MM.1S (cell line): ENCODE results near the gene TPRG1.

Source experiments
- DNase-seq: peaks from one replicate; pipeline ENCODE4 v3.0.0-alpha.2; 2015
- H2AFZ ChIP-seq: fragments of 300-600 bp; sonication (generic); 2 replicates; pipeline ENCODE4 v1.6.0; 2016; ENCODE audit warnings: antibody characterized with exemption, low read length
- H3F3A ChIP-seq: fragments of 300-600 bp; sonication (generic); 2 replicates; pipeline ENCODE4 v1.6.1; 2016; ENCODE audit warnings: mild to moderate bottlenecking, antibody characterized with exemption, low read length, moderate library complexity, mixed read lengths; ENCODE audit not compliant: insufficient read depth
- H3K27ac ChIP-seq: fragments of 300-600 bp; sonication (generic); 2 replicates; pipeline ENCODE4 v1.5.1; 2016; ENCODE audit warnings: mild to moderate bottlenecking, low read length
- H3K27me3 ChIP-seq: fragments of 300-600 bp; sonication (generic); replicated peaks from 2 replicates; pipeline ENCODE4 v1.6.0; 2016; ENCODE audit warnings: low read length; ENCODE audit not compliant: insufficient read depth
- H3K36me3 ChIP-seq: fragments of 300-600 bp; sonication (generic); replicated peaks from 2 replicates; pipeline ENCODE4 v1.6.1; 2016; ENCODE audit warnings: mild to moderate bottlenecking, low read length, mixed read lengths; ENCODE audit not compliant: insufficient read depth
- H3K4me1 ChIP-seq: fragments of 300-600 bp; sonication (generic); 2 replicates; pipeline ENCODE4 v1.6.1; 2016; ENCODE audit warnings: low read length, mixed read lengths
- H3K4me2 ChIP-seq: fragments of 300-600 bp; sonication (generic); 2 replicates; pipeline ENCODE4 v1.6.0; 2016; ENCODE audit warnings: low read depth, low read length
- H3K4me3 ChIP-seq: fragments of 300-600 bp; sonication (generic); 2 replicates; pipeline ENCODE4 v1.5.1; 2016; ENCODE audit warnings: low read length, mixed read lengths
- H3K79me2 ChIP-seq: fragments of 300-600 bp; sonication (generic); 2 replicates; pipeline ENCODE4 v1.6.1; 2016; ENCODE audit warnings: mixed run types, low read length, mixed read lengths
- H3K9ac ChIP-seq: fragments of 300-600 bp; sonication (generic); 2 replicates; pipeline ENCODE4 v1.6.1; 2016; ENCODE audit warnings: low read length, mixed read lengths
- H3K9me2 ChIP-seq: fragments of 300-600 bp; sonication (generic); replicated peaks from 2 replicates; pipeline ENCODE4 v1.6.1; 2016; ENCODE audit warnings: mild to moderate bottlenecking, low read length, mixed read lengths; ENCODE audit not compliant: insufficient read depth
- H3K9me3 ChIP-seq: fragments of 300-600 bp; sonication (generic); replicated peaks from 2 replicates; pipeline ENCODE4 v1.6.1; 2016; ENCODE audit warnings: mild to moderate bottlenecking, low read length, mixed read lengths; ENCODE audit not compliant: insufficient read depth
- H4K20me1 ChIP-seq: fragments of 300-600 bp; sonication (generic); 2 replicates; pipeline ENCODE4 v1.6.1; 2016; ENCODE audit warnings: mild to moderate bottlenecking, low read length, moderate library complexity, mixed read lengths; ENCODE audit not compliant: insufficient read depth
- CTCF ChIP-seq: fragments of 300-600 bp; sonication (generic); IDR thresholded peaks from 2 replicates; pipeline ENCODE4 v1.5.1; 2016; ENCODE audit warnings: antibody characterized with exemption, low read length, mixed read lengths
- EZH2 ChIP-seq: fragments of 300-600 bp; sonication (generic); optimal IDR thresholded peaks from 2 replicates; pipeline ENCODE3; 2017; ENCODE audit warnings: low read depth, mild to moderate bottlenecking, antibody characterized with exemption, low read length, mixed read lengths
- EZH2phosphoT487 ChIP-seq: fragments of 300-600 bp; sonication (generic); IDR thresholded peaks from 2 replicates; pipeline ENCODE4 v1.6.1; 2018; ENCODE audit warnings: antibody characterized with exemption, low read length

The TPRG1 gene

GRCh38 chr3:189355115-189355480, 183.3 kb downstream of the TPRG1 start:
- Histone ChIP-seq H3K9me3 (no peaks in the 10 kb centered on the region), H3K36me3 (no peaks in the 10 kb centered on the region), H3F3A (no peaks in the 10 kb centered on the region), H3K27me3 (no peaks in the 10 kb centered on the region), H4K20me1 (no peaks in the 10 kb centered on the region), H3K79me2 (no peaks in the 10 kb centered on the region), H3K4me3 (no peak overlapping the region), H3K9ac (no peak overlapping the region), H3K27ac (no peak overlapping the region), H3K4me1 (no peaks in the 10 kb centered on the region), H2AFZ (no peak overlapping the region), H3K9me2 (no peaks in the 10 kb centered on the region), H3K4me2 (no peak overlapping the region)
- DNase-seq, result no peak
- TF ChIP-seq EZH2 (no peak), EZH2phosphoT487 (no peak), CTCF (no peak)

- H3K36me3 ChIP-seq, result no peaks in the 10 kb centered on the region
- TF ChIP-seq EZH2phosphoT487 (no peak), CTCF (no peak), EZH2 (no peak)
- no peaks in the 10 kb centered on the region for H3F3A ChIP-seq
- H3K9ac ChIP-seq, result no peak overlapping the region
- H4K20me1 ChIP-seq, result no peaks in the 10 kb centered on the region
- H3K27me3 ChIP-seq, result no peaks in the 10 kb centered on the region
- no peak overlapping the region for H3K27ac ChIP-seq
- no peak overlapping the region for H3K4me2 ChIP-seq
- DNase-seq, result no peak
- H3K79me2 ChIP-seq, result no peaks in the 10 kb centered on the region
- no peak overlapping the region for H3K4me3 ChIP-seq
- no peak overlapping the region for H2AFZ ChIP-seq
- H3K4me1 ChIP-seq, result no peaks in the 10 kb centered on the region
- no peaks in the 10 kb centered on the region for H3K9me2 ChIP-seq
- no peaks in the 10 kb centered on the region for H3K9me3 ChIP-seq
Observed at GRCh38 chr3:189355481-189356201, 183.9 kb downstream of the TPRG1 start.

GRCh38 chr3:189360291-189360690, 188.5 kb downstream of the TPRG1 start:
- Histone ChIP-seq H2AFZ (no peak overlapping the region), H3K4me3 (no peak overlapping the region)

More at GRCh38 chr3:189360291-189360690, 188.5 kb downstream of the TPRG1 start:
- H3K27me3 ChIP-seq, result no peaks in the 10 kb centered on the region
- no peaks in the 10 kb centered on the region for H3F3A ChIP-seq
- H4K20me1 ChIP-seq, result no peaks in the 10 kb centered on the region
- H3K9me3 ChIP-seq, result no peaks in the 10 kb centered on the region
- H3K9me2 ChIP-seq, result no peaks in the 10 kb centered on the region
- H3K27ac ChIP-seq, result no peak overlapping the region
- no peak overlapping the region for H3K9ac ChIP-seq
- H3K4me1 ChIP-seq, result no peaks in the 10 kb centered on the region
- no peak overlapping the region for H3K4me2 ChIP-seq
- TF ChIP-seq EZH2phosphoT487 (no peak), CTCF (no peak), EZH2 (no peak)
- no peak for DNase-seq
- no peaks in the 10 kb centered on the region for H3K79me2 ChIP-seq
- H3K36me3 ChIP-seq, result no peaks in the 10 kb centered on the region
